ENCODE data around the gene LEKR1.

The LEKR1 gene

DNA sequence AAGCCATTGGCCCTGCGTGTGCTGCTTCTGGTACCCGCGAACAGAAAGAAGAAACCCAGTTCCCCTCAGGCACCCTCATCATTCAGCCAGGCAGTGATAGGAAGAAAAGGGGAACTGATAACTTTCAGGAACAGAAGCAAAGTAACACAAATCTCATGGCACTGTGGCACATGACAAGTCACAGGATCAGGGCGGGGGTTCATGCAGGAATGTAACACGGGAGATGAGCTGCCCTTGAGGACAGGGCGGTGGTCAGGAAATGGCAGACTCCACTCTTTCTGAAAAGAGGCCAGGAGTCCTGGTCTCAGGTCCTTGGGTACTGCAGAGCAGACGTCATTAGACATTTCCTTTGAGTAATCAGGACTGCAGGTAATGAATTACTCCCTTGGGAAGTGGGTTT lies 238.2 kb downstream of the LEKR1 start:
- DNase-seq, result no peak

- no peak for DNase-seq
These were observed 239.0 kb downstream of the LEKR1 start for GRCh38 chr3:157065201-157065600.

- DNase-seq, result no peak
These were observed 240.4 kb downstream of the LEKR1 start for GRCh38 chr3:157066335-157067098.

DNA sequence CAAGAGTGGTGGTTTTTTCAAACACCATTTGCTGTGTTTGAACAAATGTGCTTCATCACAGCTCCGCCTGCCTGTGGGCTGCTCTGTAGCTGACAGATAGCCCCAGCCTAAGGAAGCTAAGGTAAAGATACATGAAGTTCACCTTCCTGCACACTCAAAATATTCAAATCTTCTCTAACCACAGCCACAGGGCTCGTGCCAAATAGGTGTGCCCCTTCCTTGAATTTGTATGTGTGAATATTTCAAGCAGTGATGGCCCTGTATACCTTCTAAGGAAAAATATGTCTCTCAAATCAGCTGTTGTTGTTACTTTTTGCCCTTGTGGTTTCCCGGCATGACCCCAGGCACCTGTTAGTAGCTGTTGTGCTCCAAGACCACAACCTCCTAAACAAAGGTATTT lies 241.0 kb downstream of the LEKR1 start:
- DNase-seq, result no peak

DNA sequence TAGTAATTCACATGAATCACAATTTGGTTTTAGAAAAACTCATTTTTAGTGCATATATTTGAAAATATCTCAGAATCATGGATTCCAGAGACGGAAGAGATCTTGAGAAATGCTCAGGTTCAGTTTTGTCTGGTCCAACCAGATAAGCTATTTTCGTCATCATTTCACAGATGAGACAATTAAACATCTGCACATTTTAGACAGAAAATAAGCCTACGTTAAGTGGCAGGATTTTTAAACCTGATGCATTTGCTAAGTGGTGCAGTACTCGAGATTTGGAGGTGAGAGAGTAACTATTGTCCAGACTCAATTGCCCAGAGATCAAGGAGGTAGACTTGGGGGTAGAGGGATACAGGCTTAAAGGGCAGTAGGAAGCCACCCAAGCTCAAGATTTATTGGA lies 243.3 kb downstream of the LEKR1 start:
- DNase-seq, result no peak

GRCh38 chr3:157069846-157070677 lies 243.9 kb downstream of the LEKR1 start:
- no peak for DNase-seq

DNA sequence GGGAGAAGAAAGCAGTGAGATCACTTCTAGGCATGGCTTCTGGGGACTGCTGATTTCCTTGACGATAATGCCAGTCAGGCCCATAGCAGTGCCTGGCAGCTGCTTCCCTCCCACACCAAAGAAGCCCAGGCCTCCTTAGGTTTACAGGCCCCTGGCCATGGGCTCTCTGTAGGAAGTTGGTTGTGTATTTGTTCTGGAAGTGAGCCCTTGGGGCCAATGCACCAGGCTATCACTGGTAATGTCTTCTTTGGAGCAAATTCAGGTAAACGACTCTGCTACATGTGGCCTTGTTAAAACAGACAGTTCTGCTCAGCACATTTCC lies 244.5 kb downstream of the LEKR1 start:
- DNase-seq, result no peak

GRCh38 chr3:157071744-157072525 lies 245.8 kb downstream of the LEKR1 start:
- no peak for DNase-seq

DNA sequence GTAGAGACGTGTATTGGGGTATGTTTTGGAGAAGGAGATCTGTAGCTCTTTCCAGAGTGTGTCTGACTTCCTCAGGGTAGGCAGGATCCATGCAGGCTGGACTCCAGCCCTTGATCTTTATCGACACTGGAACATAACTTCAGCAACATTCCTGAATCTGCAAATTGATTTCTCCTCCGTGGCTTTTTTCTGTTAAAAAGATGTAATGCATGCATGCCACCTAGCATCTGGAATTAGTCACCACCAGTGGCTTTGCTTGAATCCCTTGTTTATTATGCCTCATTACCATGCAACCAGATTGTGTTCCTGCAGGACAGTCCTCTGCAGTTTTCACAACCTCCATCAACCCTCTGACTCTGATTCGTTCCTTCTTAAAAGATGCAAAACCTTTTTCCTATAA lies 247.7 kb downstream of the LEKR1 start:
- no peak for DNase-seq

DNA sequence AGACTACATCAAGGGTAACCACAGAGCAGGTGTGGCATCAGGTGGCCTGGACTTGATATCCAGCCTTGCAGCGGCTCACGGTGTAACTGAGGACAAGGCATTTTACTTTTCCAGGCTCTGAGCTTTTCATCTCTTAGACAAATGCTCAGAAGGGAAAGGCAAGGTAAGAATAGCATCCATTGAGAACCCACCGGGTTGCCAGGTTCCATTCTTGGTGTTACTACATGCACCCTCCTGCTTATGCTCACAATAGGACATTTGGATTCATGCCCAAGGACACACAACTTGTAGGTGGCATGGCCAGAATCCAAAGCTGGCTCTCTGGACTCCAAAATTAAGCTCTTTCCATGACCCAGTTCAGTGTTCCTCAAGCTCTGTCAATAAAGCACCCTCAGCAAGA lies 248.3 kb downstream of the LEKR1 start:
- no peak for DNase-seq

DNA sequence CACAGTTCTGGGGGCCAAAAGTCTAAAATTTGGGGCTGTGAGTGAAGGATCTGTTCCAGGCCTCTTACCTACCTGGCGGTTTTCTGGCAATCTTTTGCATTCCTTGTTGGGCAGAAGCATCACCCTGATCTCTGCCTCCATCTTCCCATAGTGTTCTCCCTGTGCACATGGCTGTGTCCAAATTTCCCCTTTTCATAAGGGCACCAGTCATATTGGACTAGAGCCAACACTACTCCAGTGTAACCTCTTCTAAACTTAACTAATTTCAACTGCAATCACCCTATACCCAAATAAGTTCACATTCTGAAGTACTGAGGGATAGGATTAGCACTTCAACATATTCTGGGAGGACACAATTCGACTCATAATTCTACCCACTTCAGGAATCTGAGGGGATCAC lies 248.8 kb downstream of the LEKR1 start:
- DNase-seq, result no peak

DNA sequence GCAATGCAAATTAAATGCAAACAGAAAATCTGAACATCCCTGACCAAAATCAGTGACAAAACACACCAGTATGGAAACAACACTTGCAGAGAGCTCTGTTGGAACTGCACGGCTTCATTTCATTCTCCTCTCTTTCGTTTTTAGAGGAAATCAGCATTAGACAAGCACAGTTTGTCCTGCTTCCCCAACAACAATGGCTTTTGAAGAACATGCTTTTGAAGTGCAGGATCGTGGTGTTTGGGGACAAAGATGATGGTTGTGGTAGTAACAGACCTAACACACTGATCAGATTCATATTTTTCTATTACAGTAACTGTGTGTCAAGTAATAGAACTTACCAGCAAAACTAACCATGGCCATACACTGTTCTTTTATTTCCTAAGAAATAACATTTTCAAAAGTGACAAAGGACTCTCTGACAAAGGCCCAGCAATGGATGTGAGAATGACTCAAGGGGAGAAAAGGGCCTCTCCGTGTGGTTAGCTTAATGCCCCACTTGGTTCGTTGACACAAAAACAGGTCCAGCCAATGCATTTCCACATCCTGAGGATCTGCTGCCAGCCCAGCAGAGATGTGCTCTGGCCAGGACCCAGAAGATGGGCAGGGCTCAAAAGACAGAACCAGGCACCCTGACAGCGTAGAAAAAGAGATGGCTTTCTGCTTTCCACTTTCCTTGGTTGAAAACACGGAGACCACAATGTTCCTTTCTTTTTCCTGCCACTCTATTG lies 249.7 kb downstream of the LEKR1 start:
- no peak for DNase-seq

DNA sequence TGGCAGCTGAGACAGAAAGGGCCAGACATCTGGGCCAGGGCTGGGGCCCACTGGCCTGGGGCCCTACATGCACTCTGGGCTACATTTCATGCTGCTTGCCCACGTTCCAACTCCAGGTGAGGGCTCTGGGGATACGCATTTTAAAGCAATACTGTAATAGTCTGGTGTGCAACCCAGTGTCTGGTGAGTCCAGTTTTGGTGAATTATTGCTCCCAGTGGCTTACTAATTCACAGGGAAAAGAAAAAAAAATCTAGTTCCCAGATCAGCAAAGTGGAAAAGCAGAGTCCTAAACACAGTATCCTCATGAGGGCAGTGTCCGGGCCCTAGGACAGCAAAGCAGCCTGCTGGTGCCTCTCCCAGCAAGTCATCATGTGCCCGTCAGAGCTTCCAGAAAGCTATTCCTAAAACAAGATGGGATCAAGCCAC lies 251.4 kb downstream of the LEKR1 start:
- no peak for DNase-seq

DNA sequence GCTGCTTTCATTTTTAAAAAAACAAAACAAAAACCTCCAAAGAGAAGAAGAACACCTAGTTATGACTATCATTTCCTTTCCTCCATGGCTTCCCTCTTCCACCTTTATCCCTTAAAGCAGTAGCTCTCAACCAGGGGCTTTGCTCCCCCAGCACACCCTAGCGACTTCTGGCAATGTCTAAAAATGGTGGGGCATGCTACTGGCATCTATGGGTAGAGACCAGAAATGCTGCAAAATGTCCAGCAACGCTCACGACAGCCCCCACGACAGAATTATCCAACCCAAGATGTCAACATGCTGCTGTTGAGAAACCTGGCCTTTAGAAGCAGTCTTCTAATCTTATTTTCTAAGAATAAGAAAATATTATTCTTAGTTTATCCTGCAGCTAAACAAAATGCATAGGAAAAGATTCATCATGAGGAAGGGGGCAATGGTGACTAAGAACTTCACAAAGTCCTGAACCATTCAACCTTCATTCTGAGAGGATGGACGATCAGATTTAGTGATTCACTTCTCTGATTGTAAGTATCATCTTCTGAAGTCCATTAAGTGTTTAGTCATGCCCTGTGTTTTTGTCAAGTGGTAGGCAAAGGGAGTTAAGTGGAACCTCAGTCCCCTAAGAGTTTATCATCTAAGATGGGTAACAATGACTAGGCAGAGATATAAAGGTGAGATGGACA lies 252.1 kb downstream of the LEKR1 start:
- no peak for DNase-seq

GRCh38 chr3:157078811-157079185 lies 252.6 kb downstream of the LEKR1 start:
- DNase-seq, result no peak

GRCh38 chr3:157079676-157080369 lies 253.7 kb downstream of the LEKR1 start:
- no peak for DNase-seq

DNA sequence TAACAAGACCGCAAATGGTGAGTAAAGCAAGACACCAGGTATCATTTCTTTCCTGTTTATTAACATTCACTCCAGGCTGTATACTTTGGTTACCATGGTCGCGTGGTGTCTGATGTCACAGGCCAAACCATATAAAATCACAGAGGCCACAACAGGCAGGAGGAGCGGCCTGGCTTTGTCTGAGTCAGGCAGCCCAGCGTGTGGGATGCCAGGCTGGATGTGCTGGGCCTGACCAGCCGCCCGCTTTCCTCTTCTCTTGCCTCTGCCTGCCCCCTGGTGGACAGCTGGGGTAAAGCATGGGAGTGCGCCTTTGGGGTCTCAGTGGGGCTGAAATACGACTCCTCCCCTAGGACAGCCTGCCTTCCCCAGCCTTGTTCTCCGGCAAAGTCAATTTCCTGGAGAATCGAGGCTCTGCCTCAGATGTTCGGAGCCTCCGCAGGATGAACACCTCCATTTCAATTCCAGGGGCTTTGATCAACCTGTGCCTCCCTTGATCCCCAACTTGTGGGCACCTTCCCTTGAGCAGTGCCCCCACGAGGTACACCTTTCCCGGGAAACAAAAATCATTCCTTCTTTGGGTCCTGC lies 255.6 kb downstream of the LEKR1 start:
- no peak for DNase-seq

- DNase-seq, result no peak
These were observed 256.3 kb downstream of the LEKR1 start for GRCh38 chr3:157082305-157082982.

DNA sequence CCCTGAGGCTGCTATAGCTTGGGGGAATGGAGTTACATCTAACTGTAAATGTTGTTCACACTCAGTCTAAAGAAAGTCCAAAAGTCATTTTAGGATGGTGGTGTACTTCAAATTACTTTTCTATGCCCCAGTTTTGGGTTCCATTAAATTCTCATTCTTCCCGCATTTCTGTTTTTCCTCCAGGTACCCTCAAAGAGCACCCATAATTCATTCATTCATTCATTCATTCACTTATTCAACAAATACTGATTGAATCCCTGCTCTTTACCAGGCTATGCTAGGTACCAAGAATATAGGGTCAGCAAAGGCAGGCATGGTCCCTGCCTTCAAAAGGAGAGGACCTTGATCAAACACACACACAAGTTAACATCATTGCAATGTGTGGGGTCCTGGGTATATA lies 257.7 kb downstream of the LEKR1 start:
- DNase-seq, result no peak

DNA sequence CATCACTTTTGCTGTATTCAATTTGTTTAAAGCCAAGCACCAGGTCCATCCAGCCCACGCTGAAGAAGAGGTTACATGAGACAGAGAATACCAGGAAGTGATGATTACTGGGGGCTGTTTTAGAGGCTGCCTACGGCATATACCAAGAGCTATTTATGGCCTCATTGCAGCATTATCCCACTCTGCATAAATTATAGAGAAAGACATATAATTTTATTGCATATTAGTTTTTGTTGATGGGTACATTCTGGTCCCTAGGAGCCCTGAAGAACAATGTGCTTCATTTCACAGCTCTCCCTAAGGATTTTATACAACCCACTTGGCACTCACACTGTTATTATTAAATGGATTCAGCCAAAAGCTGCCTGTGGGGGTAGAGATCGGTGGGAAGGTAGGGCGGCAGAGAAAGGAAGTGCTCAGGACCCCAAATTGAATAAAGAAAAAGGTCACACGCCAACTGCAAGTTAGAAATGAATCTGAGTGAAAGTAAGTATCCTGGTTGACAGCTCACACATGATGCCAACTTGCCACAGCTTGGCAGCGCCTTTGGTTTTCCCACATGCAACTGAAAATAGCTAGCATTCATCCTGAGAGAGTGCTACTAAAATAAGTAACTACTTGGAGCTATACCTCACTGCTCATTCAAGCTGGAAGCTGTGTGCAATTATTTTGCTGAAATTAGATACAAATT lies 260.1 kb downstream of the LEKR1 start:
- no peak for DNase-seq
